Measurements from ENCODE around the gene THADA. TPM values are rescaled to one million over a fixed set of nuclear protein-coding genes. Genes with fewer than 3 reads are reported as not detected.

The THADA gene
- total and polyA plus RNA-seq, 2 donors (not counting 3 experiments of a cell fraction or from before 2014, with no cell fraction given), result 22.6 to 25.3 TPM

DNA sequence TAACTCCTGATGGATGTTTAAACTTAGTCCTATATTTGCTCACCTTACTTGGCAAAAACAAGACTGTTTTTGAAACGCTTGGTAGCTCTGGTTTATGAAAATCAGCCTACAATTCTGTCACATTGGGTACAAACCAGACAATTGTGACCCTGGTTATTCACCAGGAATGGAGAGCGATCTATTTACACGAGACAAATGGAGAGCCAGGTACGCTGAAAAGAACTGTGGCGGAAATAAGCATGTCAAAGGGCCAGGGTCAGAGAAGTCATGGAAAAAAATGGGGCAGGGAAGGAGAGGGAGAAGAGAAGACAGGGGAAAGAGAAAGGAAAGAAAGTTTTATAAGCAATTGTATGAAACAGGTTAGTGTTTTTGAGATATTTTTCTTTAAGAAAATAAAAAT lies 250.0 kb downstream of the THADA start:
- Histone ChIP-seq H2AFZ (ENCODE audit: low read depth, low read length) (no peak overlapping the region), H3K79me2 (ENCODE audit: control insufficient read depth, insufficient read depth, low read length) (no peaks in the 10 kb centered on the region), H3K36me3 (ENCODE audit: control insufficient read depth in 2 of 2, extremely low read depth in 1 of 2, insufficient read depth in 2 of 2, low read length in 2 of 2) (no peaks in the 10 kb centered on the region), H3K9me3 (replicated peaks; ENCODE audit: control insufficient read depth, insufficient read depth, low read length) (no peaks in the 10 kb centered on the region), H3K27ac (ENCODE audit: insufficient read depth, low read depth, low read length) (no peak overlapping the region), H3K4me1 (ENCODE audit: control insufficient read depth, extremely low read depth, insufficient read depth, low read length) (peaks cover 37% of the 10 kb centered on the region), H3K4me2 (ENCODE audit: insufficient read depth, low read length) (no peak overlapping the region), H3K4me3 (replicated peaks in 1 of 3; ENCODE audit: insufficient read depth in 1 of 3, low read depth in 1 of 3, low read length in 3 of 3) (no peak overlapping the region), H4K20me1 (replicated peaks; ENCODE audit: control insufficient read depth, extremely low read depth, insufficient read depth, low read length) (no peaks in the 10 kb centered on the region), H3K9me1 (replicated peaks; ENCODE audit: control insufficient read depth, extremely low read depth, insufficient read depth, low read length) (no peaks in the 10 kb centered on the region), H3K27me3 (ENCODE audit: control insufficient read depth in 2 of 2, insufficient read depth in 2 of 2, low read length in 2 of 2) (no peaks in the 10 kb centered on the region), H3K9ac (replicated peaks; ENCODE audit: extremely low read depth, insufficient read depth, low read length) (no peak overlapping the region)
- CTCF ChIA-PET, result interaction anchor here (1.1 to 2.1 kb wide), 2 partner anchors 27 to 74 kb away, joined by 4 to 5 read pairs; no protein-coding TSS in a partner anchor
- DNase-seq (ENCODE audit: low read depth, low spot score) (no peak), FAIRE-seq (no peak)
- TF ChIP-seq FOS (IDR thresholded peaks at IDR 0.05; ENCODE audit: borderline replicate concordance, insufficient read depth, low read length) (no peak), EZH2 (IDR thresholded peaks at IDR 0.05; ENCODE audit: borderline replicate concordance, low read depth, low read length, severe bottlenecking) (no peak), MYC (IDR thresholded peaks at IDR 0.05; ENCODE audit: low read depth, low read length) (no peak), POLR2A (IDR thresholded peaks at IDR 0.05; ENCODE audit: low read depth, low read length) (no peak), JUN (IDR thresholded peaks at IDR 0.05; ENCODE audit: borderline replicate concordance, insufficient read depth, insufficient read length, low read depth) (no peak), GATA2 (IDR thresholded peaks at IDR 0.05; ENCODE audit: insufficient read depth, insufficient read length, low read depth, low read length) (no peak), POLR2AphosphoS5 (IDR thresholded peaks at IDR 0.05; ENCODE audit: insufficient read depth, low read depth, low read length) (no peak)
- TF ChIP-seq, protein P1, sequence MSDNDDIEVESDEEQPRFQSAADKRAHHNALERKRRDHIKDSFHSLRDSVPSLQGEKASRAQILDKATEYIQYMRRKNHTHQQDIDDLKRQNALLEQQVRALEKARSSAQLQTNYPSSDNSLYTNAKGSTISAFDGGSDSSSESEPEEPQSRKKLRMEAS (IDR thresholded peaks at IDR 0.05; ENCODE audit: insufficient read depth, insufficient read length), result no peak
- TF ChIP-seq, protein P2, sequence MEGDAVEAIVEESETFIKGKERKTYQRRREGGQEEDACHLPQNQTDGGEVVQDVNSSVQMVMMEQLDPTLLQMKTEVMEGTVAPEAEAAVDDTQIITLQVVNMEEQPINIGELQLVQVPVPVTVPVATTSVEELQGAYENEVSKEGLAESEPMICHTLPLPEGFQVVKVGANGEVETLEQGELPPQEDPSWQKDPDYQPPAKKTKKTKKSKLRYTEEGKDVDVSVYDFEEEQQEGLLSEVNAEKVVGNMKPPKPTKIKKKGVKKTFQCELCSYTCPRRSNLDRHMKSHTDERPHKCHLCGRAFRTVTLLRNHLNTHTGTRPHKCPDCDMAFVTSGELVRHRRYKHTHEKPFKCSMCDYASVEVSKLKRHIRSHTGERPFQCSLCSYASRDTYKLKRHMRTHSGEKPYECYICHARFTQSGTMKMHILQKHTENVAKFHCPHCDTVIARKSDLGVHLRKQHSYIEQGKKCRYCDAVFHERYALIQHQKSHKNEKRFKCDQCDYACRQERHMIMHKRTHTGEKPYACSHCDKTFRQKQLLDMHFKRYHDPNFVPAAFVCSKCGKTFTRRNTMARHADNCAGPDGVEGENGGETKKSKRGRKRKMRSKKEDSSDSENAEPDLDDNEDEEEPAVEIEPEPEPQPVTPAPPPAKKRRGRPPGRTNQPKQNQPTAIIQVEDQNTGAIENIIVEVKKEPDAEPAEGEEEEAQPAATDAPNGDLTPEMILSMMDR (IDR thresholded peaks at IDR 0.05; ENCODE audit: extremely low read depth in 1 of 2, insufficient read depth in 1 of 2, low read depth in 1 of 2, low read length in 2 of 2), result no peak
- POLR2A ChIA-PET, result no interaction called here
- no TSS peak for BruUV-seq (replicated peaks)
- dilution Hi-C loops (cut with MboI; ENCODE audit: extremely low pct_ligation_motif_present, low sequenced_read_pairs) (no loop called here), intact Hi-C loops (cut with micrococcal nuclease) (no loop called here)

Measured in endothelial cell of umbilical vein (primary cell).